GM23248 (cell line): ENCODE results near the gene EMC9. TPM values are rescaled to one million over a fixed set of nuclear protein-coding genes. Genes with fewer than 3 reads are reported as not detected.

ENCODE experiments used
- DNase-seq: peaks from one replicate; pipeline ENCODE4 v3.0.0-alpha.2; 2015
- H2AFZ ChIP-seq: fragments of 200-600 bp; sonication (generic); 2 replicates; pipeline ENCODE4 v1.6.1; 2016; ENCODE audit warnings: antibody characterized with exemption
- H3F3A ChIP-seq: fragments of 200-600 bp; sonication (generic); 2 replicates; pipeline ENCODE4 v1.6.1; 2016; ENCODE audit warnings: mild to moderate bottlenecking, antibody characterized with exemption, mixed run types; ENCODE audit not compliant: insufficient read depth
- H3K27ac ChIP-seq: fragments of 200-600 bp; sonication (generic); 2 replicates; pipeline ENCODE4 v1.5.1; 2016; ENCODE audit warnings: mild to moderate bottlenecking
- H3K27me3 ChIP-seq: fragments of 200-600 bp; sonication (generic); replicated peaks from 2 replicates; pipeline ENCODE4 v1.6.1; 2016; ENCODE audit warnings: mild to moderate bottlenecking; ENCODE audit not compliant: insufficient read depth
- H3K36me3 ChIP-seq: fragments of 200-600 bp; sonication (generic); 2 replicates; pipeline ENCODE4 v1.6.1; 2016; ENCODE audit warnings: low read depth, mild to moderate bottlenecking
- H3K4me1 ChIP-seq: fragments of 200-600 bp; sonication (generic); 2 replicates; pipeline ENCODE4 v1.6.1; 2016; ENCODE audit warnings: mild to moderate bottlenecking; ENCODE audit not compliant: insufficient read depth
- H3K4me2 ChIP-seq: fragments of 200-600 bp; sonication (generic); one replicate; pipeline ENCODE4 v1.6.1; 2016; ENCODE audit warnings: mild to moderate bottlenecking; ENCODE audit not compliant: unreplicated experiment
- H3K4me3 ChIP-seq: fragments of 200-600 bp; sonication (generic); 2 replicates; pipeline ENCODE4 v1.5.1; 2016; ENCODE audit warnings: mild to moderate bottlenecking
- H3K79me2 ChIP-seq: fragments of 200-600 bp; sonication (generic); 2 replicates; pipeline ENCODE4 v1.6.1; 2016; ENCODE audit warnings: mild to moderate bottlenecking; ENCODE audit not compliant: insufficient read depth
- H3K9ac ChIP-seq: fragments of 200-600 bp; sonication (generic); 2 replicates; pipeline ENCODE4 v1.6.1; 2016; ENCODE audit warnings: mild to moderate bottlenecking
- H3K9me2 ChIP-seq: fragments of 200-600 bp; sonication (generic); 2 replicates; pipeline ENCODE4 v1.6.1; 2016; ENCODE audit warnings: mixed run types, mild to moderate bottlenecking, moderate library complexity; ENCODE audit not compliant: insufficient read depth
- H3K9me3 ChIP-seq: fragments of 200-600 bp; sonication (generic); one replicate; pipeline ENCODE4 v1.6.1; 2017; ENCODE audit warnings: low read depth
- H4K20me1 ChIP-seq: fragments of 200-600 bp; sonication (generic); 2 replicates; pipeline ENCODE4 v1.6.0; 2016; ENCODE audit not compliant: insufficient read depth
- EZH2 ChIP-seq: fragments of 200-600 bp; sonication (generic); IDR thresholded peaks from 2 replicates; pipeline ENCODE4 v1.6.1; 2018; ENCODE audit warnings: antibody characterized with exemption, mild to moderate bottlenecking; ENCODE audit not compliant: insufficient read depth, poor library complexity, severe bottlenecking
- EZH2phosphoT487 ChIP-seq: fragments of 200-600 bp; sonication (generic); IDR thresholded peaks from 2 replicates; pipeline ENCODE4 v1.6.1; 2018; ENCODE audit warnings: antibody characterized with exemption, moderate library complexity, mild to moderate bottlenecking, low read depth; ENCODE audit not compliant: insufficient read depth
- WGBS, 2 experiments: methylation state at CpG; one replicate each; pipeline ENCODE4 v1.1.6; 2015 to 2017; ENCODE audit warnings: low lambda C conversion rate in 2 of 2, low coverage in 1 of 2; ENCODE audit errors: missing lambda C conversion rate in 2 of 2; 5-methylcytosine and 5-hydroxymethylcytosine counted together
- in situ Hi-C: fragments of 300-500 bp; cut with MboI; formaldehyde crosslinking; loops from 2 replicates; pipeline ENCODE4 v1.15.0; 2020
- polyA plus RNA-seq: library from polyadenylated mRNA; unstranded; fragments of >200 nt; fragmentation: Nextera tagmentation; extraction: Ambion mirVana; gene quantifications from 2 replicates; pipeline ENCODE4 v1.2.1, GENCODE V29; 2016
- total RNA-seq: library from RNA; depleted of rRNA; stranded (reverse); fragments of >200 nt; shearing (Covaris generic); gene quantifications from 2 replicates; pipeline ENCODE4 v1.2.3, GENCODE V29; 2014

The EMC9 gene
- total and polyA plus RNA-seq, 2 experiments from 2014 or later, result 22.9 to 27.4 TPM

DNA sequence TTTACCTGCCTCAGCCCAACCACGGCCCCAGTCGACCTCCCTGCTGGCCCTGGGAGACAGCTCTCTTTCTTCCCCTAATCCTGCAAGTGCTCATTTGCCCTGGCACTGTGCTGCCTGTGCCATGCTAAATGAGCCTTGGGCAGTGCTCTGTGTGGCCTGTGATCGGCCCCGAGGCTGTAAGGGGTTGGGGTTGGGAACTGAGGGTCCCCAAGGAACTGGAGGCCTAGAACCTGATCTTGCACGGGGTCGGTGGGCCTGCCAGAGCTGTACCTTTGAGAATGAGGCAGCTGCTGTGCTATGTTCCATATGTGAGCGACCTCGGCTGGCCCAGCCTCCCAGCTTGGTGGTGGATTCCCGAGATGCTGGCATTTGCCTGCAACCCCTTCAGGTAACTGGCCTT is 8.7 kb upstream of the EMC9 start:
- no peaks in the 10 kb centered on the region for H3K9me3 ChIP-seq
- peaks cover 16% of the 10 kb centered on the region for H3K4me1 ChIP-seq
- no peak overlapping the region for H3K9ac ChIP-seq
- WGBS, 2 experiments, result 97 to 98% methylated on average over 9 of the region's 9 CpGs
- H4K20me1 ChIP-seq, result no peaks in the 10 kb centered on the region
- in situ Hi-C loops, result no loop called here
- H3K79me2 ChIP-seq, result peaks cover 42% of the 10 kb centered on the region
- no peak overlapping the region for H3K27ac ChIP-seq
- no peaks in the 10 kb centered on the region for H3K27me3 ChIP-seq
- H3K4me2 ChIP-seq, result no peak overlapping the region
- H2AFZ ChIP-seq, result no peak overlapping the region
- no peak for DNase-seq
- no peak for TF ChIP-seq EZH2
- no peak for TF ChIP-seq EZH2phosphoT487
- peaks cover 25% of the 10 kb centered on the region for H3K36me3 ChIP-seq
- H3K4me3 ChIP-seq, result no peak overlapping the region
- H3K9me2 ChIP-seq, result no peaks in the 10 kb centered on the region
- peaks cover 12% of the 10 kb centered on the region for H3F3A ChIP-seq

GRCh38 chr14:24149302-24149969 is 8.0 kb upstream of the EMC9 start:
- no peak overlapping the region for H3K4me2 ChIP-seq
- no peak overlapping the region for H2AFZ ChIP-seq
- H3K4me3 ChIP-seq, result no peak overlapping the region
- H3K4me1 ChIP-seq, result peaks cover 18% of the 10 kb centered on the region
- 0 out of 2 replicates have a peak overlapping the region, but pooled peaks have one; percentile 80 for H3K9ac ChIP-seq
- TF ChIP-seq EZH2phosphoT487 (no peak), EZH2 (no peak)
- no peak for DNase-seq
- no peaks in the 10 kb centered on the region for H4K20me1 ChIP-seq
- H3K9me2 ChIP-seq, result no peaks in the 10 kb centered on the region
- in situ Hi-C loops, result no loop called here
- peaks cover 17% of the 10 kb centered on the region for H3F3A ChIP-seq
- H3K36me3 ChIP-seq, result peaks cover 19% of the 10 kb centered on the region
- H3K27ac ChIP-seq, result no peak overlapping the region
- H3K9me3 ChIP-seq, result no peaks in the 10 kb centered on the region
- 94 to 100% methylated on average over 3 of the region's 3 CpGs for whole genome bisulfite sequencing, 2 experiments
- peaks cover 48% of the 10 kb centered on the region for H3K79me2 ChIP-seq
- no peaks in the 10 kb centered on the region for H3K27me3 ChIP-seq

DNA sequence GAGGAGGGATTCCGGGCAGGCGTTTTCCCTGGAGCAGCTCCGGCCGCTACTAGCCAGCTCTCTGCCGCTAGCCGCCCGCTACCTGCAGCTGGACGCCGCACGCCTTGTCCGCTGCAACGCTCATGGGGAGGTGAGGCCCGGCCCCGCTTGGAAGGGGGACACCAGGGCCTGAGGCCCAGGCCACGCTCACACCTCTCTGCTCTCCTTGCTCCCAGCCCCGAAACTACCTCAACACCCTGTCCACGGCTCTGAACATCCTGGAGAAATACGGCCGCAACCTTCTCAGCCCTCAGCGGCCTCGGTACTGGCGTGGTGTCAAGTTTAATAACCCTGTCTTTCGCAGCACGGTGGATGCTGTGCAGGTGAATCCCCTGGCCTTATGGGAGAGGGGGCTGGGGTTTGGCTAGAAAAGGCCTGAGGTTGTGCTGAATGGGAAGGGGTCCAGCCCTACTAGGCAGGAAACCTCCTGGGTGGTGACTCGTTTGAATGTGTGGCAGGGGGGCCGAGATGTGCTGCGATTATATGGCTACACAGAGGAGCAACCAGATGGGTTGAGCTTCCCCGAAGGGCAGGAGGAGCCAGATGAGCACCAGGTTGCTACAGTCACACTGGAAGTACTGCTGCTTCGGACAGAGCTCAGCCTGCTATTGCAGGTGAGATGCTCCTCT is 6.5 kb upstream of the EMC9 start:
- no peaks in the 10 kb centered on the region for H3K9me3 ChIP-seq
- DNase-seq, result peak; percentile 36
- H3K36me3 ChIP-seq, result peaks cover 14% of the 10 kb centered on the region
- H3K4me3 ChIP-seq, result peak overlapping the region; percentile 84
- H3K79me2 ChIP-seq, result peaks cover 55% of the 10 kb centered on the region
- H3K27ac ChIP-seq, result peak overlapping the region; percentile 10
- H3K27me3 ChIP-seq, result no peaks in the 10 kb centered on the region
- 5 to 6% methylated on average over 29 of the region's 29 CpGs for WGBS, 2 experiments
- H3F3A ChIP-seq, result peaks cover 31% of the 10 kb centered on the region
- H4K20me1 ChIP-seq, result no peaks in the 10 kb centered on the region
- in situ Hi-C loops, result no loop called here
- peak overlapping the region; percentile 85 for H3K4me2 ChIP-seq
- H3K4me1 ChIP-seq, result peaks cover 31% of the 10 kb centered on the region
- H3K9ac ChIP-seq, result peak overlapping the region; percentile 80
- H3K9me2 ChIP-seq, result no peaks in the 10 kb centered on the region
- no peak for TF ChIP-seq EZH2
- no peak for TF ChIP-seq EZH2phosphoT487
- peak overlapping the region; percentile 66 for H2AFZ ChIP-seq

- H3K27me3 ChIP-seq, result no peaks in the 10 kb centered on the region
- H3F3A ChIP-seq, result peaks cover 37% of the 10 kb centered on the region
- peak within 1 kb of the TSS; percentile 80 for H3K9ac ChIP-seq
- TF ChIP-seq EZH2 (no peak), EZH2phosphoT487 (no peak)
- in situ Hi-C loops, result no loop called here
- H3K9me2 ChIP-seq, result no peaks in the 10 kb centered on the region
- WGBS, 2 experiments, result 0 to 2% methylated on average over 34 to 39 of the region's 57 CpGs
- H3K27ac ChIP-seq, result peak within 1 kb of the TSS; percentile 79
- H3K9me3 ChIP-seq, result no peaks in the 10 kb centered on the region
- no peaks in the 10 kb centered on the region for H4K20me1 ChIP-seq
- H2AFZ ChIP-seq, result peak within 1 kb of the TSS; percentile 66
- DNase-seq, result peak; percentile 99
- H3K4me2 ChIP-seq, result peak within 1 kb of the TSS; percentile 85
- peaks cover 8% of the 10 kb centered on the region; the same call in 1 of the 2 replicates for H3K36me3 ChIP-seq
- H3K79me2 ChIP-seq, result peaks cover 55% of the 10 kb centered on the region
- H3K4me1 ChIP-seq, result peaks cover 32% of the 10 kb centered on the region
- peak within 1 kb of the TSS; percentile 84 for H3K4me3 ChIP-seq
Measured at GRCh38 chr14:24146978-24147760, 5.8 kb upstream of the EMC9 start, which contains the start of gene RNF31. RNF31 (plus strand) TSS chr14:24147498; CDS start chr14:24147699, 201 bp downstream.
